Upper lobe of left lung (tissue), 6 donors: ENCODE data around the gene CDK12. TPM values are rescaled to one million over a fixed set of nuclear protein-coding genes. Genes with fewer than 3 reads are reported as not detected.
"Not testable (repeated sequence)": the region's sequence is repeated elsewhere in the genome, so short reads cannot be mapped to it uniquely, and the experiment has no call there.

Experiments used
- ATAC-seq, 2 donors: fragments of 200-7000 bp; cut with Tn5 transposase; one replicate each; pipeline ENCODE4 v1.9.1; 2022; ENCODE audit warnings: mild to moderate bottlenecking in 2 of 2, moderate library complexity in 2 of 2; ENCODE audit not compliant: low FRiP score in 2 of 2
- DNase-seq, 2 donors: peaks; one replicate each; pipeline ENCODE4 v3.0.0-alpha.2; 2019 to 2020
- H3K27ac ChIP-seq, 4 donors: fragments of 200-600 bp; sonication (generic); one replicate each; pipeline ENCODE4 v1.5.1; 2016 to 2019
- H3K27me3 ChIP-seq, 4 donors: fragments of 200-600 bp; sonication (generic); one replicate each; pipeline ENCODE4 v1.5.1; 2017 to 2019
- H3K36me3 ChIP-seq, 4 donors: fragments of 200-600 bp; sonication (generic); one replicate each; pipeline ENCODE4 v1.5.1; 2016 to 2019
- H3K4me1 ChIP-seq, 4 donors: fragments of 200-600 bp; sonication (generic); one replicate each; pipeline ENCODE4 v1.5.1; 2018 to 2019
- H3K4me3 ChIP-seq, 4 donors: fragments of 200-600 bp; sonication (generic); one replicate each; pipeline ENCODE4 v1.5.1; 2017 to 2019; ENCODE audit warnings: mild to moderate bottlenecking in 2 of 4, moderate library complexity in 1 of 4
- H3K9me3 ChIP-seq, 4 donors: fragments of 200-600 bp; sonication (generic); one replicate each; pipeline ENCODE4 v1.5.1; 2018 to 2019
- EP300 ChIP-seq, 4 donors: sonication (generic); formaldehyde crosslinking; IDR thresholded peaks; one replicate each; pipeline ENCODE4 v1.5.1; 2017; ENCODE audit warnings: antibody characterized with exemption in 4 of 4, control low read depth in 2 of 4
- POLR2A ChIP-seq, 4 donors: fragments of 450-650 bp; IDR thresholded peaks; one replicate each; pipeline ENCODE4 v1.5.1; 2016 to 2017; ENCODE audit warnings: antibody characterized with exemption in 4 of 4, mild to moderate bottlenecking in 2 of 4
- POLR2AphosphoS5 ChIP-seq, 2 donors: sonication (generic); formaldehyde crosslinking; IDR thresholded peaks; one replicate each; pipeline ENCODE4 v1.5.1; 2017; ENCODE audit warnings: antibody characterized with exemption in 2 of 2
- WGBS, 2 donors: methylation state at CpG; one replicate each; pipeline ENCODE4 v1.1.5; 2017 to 2018; 5-methylcytosine and 5-hydroxymethylcytosine counted together
- total RNA-seq, 6 donors: library from RNA; depleted of rRNA in 4 of 6; stranded (reverse); fragments of >200 nt in 4 of 6; gene quantifications; one replicate each; pipeline versions ENCODE4 v1.1.0 to v1.2.1, GENCODE V29; 2016 to 2021
- TF ChIP-seq, protein P1 (sequence below), 6 experiments: fragments of 450-650 bp in 4 of 6; fragments of 200-600 bp in 2 of 6; sonication (generic) in 2 of 6; IDR thresholded peaks; one replicate each; pipeline ENCODE4 v1.5.1; 2016 to 2019; ENCODE audit warnings: antibody characterized with exemption in 6 of 6
- donor health status: DM: no; HTN: no; CAD: no; lungs with moderate emphysema.
- donor health status: DM: no; HTN: yes; CAD: no; lungs with severe emphysema.

Gene CDK12
- total RNA-seq, 6 donors from 2014 or later = 41.2 to 111 (median 52.8) TPM

DNA sequence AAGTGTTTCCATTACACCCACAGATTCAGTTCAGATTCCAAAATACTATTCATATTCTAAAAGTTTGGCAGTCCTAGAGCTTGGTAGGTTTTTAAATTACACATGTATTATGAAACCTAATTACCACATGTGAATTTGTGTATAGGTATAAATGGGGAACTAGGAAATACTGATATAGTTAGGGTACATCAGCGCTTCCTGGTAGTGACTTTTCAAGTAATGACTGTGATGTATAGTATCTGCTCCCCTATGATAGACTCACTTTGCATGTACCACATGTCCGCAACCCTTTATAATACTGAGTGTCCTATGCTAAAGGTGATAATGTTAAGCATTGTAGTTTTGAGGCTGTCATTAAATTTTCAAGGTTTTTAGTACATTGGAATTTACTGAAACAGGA, 22.9 kb downstream of the CDK12 start:
- peaks cover 0 to 31% (median 13%) of the 10 kb centered on the region in 4 donors for H3K36me3 ChIP-seq
- no peak for ATAC-seq
- TF ChIP-seq POLR2AphosphoS5 (IDR thresholded peaks at IDR 0.05) (no peak), POLR2A (IDR thresholded peaks at IDR 0.05) (no peak), EP300 (IDR thresholded peaks at IDR 0.05) (no peak)
- TF ChIP-seq, protein P1, sequence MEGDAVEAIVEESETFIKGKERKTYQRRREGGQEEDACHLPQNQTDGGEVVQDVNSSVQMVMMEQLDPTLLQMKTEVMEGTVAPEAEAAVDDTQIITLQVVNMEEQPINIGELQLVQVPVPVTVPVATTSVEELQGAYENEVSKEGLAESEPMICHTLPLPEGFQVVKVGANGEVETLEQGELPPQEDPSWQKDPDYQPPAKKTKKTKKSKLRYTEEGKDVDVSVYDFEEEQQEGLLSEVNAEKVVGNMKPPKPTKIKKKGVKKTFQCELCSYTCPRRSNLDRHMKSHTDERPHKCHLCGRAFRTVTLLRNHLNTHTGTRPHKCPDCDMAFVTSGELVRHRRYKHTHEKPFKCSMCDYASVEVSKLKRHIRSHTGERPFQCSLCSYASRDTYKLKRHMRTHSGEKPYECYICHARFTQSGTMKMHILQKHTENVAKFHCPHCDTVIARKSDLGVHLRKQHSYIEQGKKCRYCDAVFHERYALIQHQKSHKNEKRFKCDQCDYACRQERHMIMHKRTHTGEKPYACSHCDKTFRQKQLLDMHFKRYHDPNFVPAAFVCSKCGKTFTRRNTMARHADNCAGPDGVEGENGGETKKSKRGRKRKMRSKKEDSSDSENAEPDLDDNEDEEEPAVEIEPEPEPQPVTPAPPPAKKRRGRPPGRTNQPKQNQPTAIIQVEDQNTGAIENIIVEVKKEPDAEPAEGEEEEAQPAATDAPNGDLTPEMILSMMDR (IDR thresholded peaks at IDR 0.05) = no peak

DNA sequence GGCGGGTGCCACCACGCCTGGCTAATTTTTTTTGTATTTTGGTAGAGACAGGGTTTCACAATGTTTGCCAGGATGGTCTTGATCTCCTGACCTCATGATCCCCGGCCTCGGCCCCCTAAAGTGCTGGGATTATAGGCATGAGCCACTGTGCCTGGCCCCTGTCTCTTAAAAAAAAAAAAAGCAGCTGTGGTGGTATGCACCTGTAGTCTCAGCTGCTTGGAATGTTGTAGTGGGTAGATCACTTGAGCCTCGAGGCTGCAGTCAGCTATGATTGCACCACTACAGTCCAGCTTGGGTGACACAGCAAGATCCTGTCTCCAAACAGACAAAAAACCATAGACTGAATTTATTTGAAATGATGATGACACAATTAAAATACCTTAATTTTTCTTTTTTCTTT, 24.3 kb downstream of the CDK12 start:
- peak in 1 of 2 donors; percentile 74 for ATAC-seq
- no peaks in the 10 kb centered on the region for H3K9me3 ChIP-seq
- no peaks in the 10 kb centered on the region for H3K27me3 ChIP-seq
- TF ChIP-seq, protein P1 (IDR thresholded peaks at IDR 0.05) = no peak
- TF ChIP-seq POLR2A (IDR thresholded peaks at IDR 0.05) (no peak), POLR2AphosphoS5 (IDR thresholded peaks at IDR 0.05) (no peak), EP300 (IDR thresholded peaks at IDR 0.05) (no peak)
- DNase-seq = peak in 1 of 2 donors; percentile 66
- no peak overlapping the region for H3K27ac ChIP-seq
- H3K4me3 ChIP-seq = no peak overlapping the region
- H3K4me1 ChIP-seq = no peaks in the 10 kb centered on the region
- 78 to 89% methylated on average over 4 to 5 of the region's 5 CpGs for WGBS, 2 donors
- H3K36me3 ChIP-seq = peaks cover 0 to 29% (median 12%) of the 10 kb centered on the region in 4 donors

More for the DNA sequence above, 22.9 kb downstream of the CDK12 start:
- Histone ChIP-seq H3K4me3 (no peak overlapping the region), H3K4me1 (no peaks in the 10 kb centered on the region), H3K9me3 (no peaks in the 10 kb centered on the region), H3K27me3 (no peaks in the 10 kb centered on the region), H3K27ac (no peak overlapping the region)
- 94 to 96% methylated on average over 2 of the region's 2 CpGs for WGBS, 2 donors
- no peak for DNase-seq

DNA sequence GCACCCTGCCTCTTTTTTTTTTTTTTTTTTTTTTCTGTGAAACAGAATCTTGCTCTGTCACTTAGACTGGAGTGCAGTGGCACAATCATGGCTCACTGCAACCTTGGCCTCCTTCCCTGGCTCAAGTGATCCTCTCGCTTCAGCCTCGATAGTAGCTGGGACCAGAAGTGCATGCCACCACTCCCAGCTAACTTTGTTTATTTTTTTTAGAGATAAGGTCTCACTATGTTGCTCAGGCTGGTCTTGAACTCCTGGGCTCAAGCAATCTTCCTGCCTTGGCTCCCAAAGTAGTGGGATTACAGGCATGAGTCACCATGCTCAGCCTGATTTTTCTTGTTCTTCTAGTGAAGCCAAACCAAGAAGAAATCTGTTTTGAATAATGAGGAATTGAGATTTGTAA, 25.0 kb downstream of the CDK12 start:
- TF ChIP-seq POLR2AphosphoS5 (IDR thresholded peaks at IDR 0.05) = no peak
- TF ChIP-seq, protein P1 (IDR thresholded peaks at IDR 0.05) = no peak
- TF ChIP-seq POLR2A (IDR thresholded peaks at IDR 0.05) = no peak
- no peak for TF ChIP-seq EP300 (IDR thresholded peaks at IDR 0.05)
- WGBS, 2 donors = 65 to 68% methylated on average over 2 of the region's 2 CpGs
- H3K27ac ChIP-seq = peak overlapping the region in 1 of 4 donors; percentile 4
- ATAC-seq = no peak
- DNase-seq = peak in 1 of 2 donors; percentile 36
- no peaks in the 10 kb centered on the region for H3K4me1 ChIP-seq
- H3K27me3 ChIP-seq = no peaks in the 10 kb centered on the region
- H3K4me3 ChIP-seq = no peak overlapping the region
- H3K36me3 ChIP-seq = peaks cover 0 to 31% (median 12%) of the 10 kb centered on the region in 4 donors
- H3K9me3 ChIP-seq = no peaks in the 10 kb centered on the region

DNA sequence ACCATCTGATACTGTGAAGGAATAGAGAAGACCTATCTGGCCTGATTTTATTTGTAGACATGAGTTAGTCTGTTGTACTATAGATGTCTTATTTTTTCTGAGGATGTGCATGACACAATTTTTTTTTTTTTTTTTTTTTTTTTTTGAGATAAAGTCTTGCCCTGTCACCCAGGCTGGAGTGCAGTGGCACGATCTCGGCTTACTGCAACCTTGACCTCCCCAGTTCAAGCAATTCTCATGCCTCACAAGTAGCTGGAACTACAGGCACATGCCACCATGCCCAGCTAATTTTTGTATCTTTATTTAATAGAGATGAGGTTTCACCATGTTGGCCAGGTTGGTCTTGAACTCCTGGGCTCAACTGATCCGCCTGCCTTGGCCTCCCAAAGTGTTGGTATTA, 26.2 kb downstream of the CDK12 start:
- not testable (repeated sequence) for H3K27me3 ChIP-seq, DNase-seq, H3K4me3 ChIP-seq, ATAC-seq, H3K27ac ChIP-seq, H3K4me1 ChIP-seq, H3K9me3 ChIP-seq
- peaks cover 3 to 41% (median 18%) of the 10 kb centered on the region in 4 donors for H3K36me3 ChIP-seq
- WGBS, 2 donors = 83 to 93% methylated on average over 3 of the region's 3 CpGs

DNA sequence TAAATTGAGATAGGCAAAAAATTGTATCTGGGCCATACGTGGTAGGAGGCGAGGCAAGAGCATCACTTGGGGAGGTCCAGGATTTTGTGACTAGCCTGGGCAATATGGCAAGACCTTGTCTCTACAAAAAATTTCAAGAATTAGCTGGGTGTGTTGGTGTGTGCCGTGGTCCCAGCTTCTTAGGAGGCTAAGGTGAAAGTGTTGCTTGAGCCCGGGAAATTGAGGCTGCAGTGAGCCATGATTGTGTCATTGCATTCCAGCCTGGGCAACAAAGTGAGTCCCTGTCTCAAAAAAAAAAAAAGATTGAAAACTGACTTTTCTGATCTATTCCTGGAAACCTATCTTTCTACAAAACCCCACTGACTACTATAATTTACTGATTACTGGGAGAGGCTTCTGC, 26.7 kb downstream of the CDK12 start:
- Histone ChIP-seq H3K27ac (no peak overlapping the region), H3K4me3 (no peak overlapping the region), H3K9me3 (no peaks in the 10 kb centered on the region), H3K27me3 (no peaks in the 10 kb centered on the region), H3K4me1 (no peaks in the 10 kb centered on the region), H3K36me3 (peaks cover 6 to 45% (median 21%) of the 10 kb centered on the region in 4 donors)
- 93 to 97% methylated on average over 4 of the region's 4 CpGs for WGBS, 2 donors
- ATAC-seq = no peak
- DNase-seq = no peak
- TF ChIP-seq, protein P1 (IDR thresholded peaks at IDR 0.05) = no peak
- TF ChIP-seq EP300 (IDR thresholded peaks at IDR 0.05) (no peak), POLR2AphosphoS5 (IDR thresholded peaks at IDR 0.05) (no peak), POLR2A (IDR thresholded peaks at IDR 0.05) (no peak)

DNA sequence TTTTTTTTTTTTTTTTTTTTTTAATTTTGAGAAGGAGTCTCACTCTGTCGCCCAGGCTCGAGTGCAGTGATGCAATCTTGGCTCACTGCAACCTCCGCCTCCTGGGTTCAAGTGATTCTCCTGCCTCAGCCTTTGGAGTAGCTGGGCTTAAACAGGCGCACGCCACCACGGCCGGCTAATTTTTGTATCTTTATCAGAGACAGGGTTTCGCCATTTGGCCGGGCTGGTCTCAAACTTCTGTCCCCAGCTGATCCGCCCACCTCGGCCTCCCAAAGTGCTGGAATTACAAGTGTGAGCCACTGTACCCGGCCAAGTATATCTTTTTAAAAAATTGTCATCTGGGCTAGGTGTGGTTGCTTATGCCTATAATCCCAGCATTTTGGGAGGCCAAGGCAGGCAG, 35.6 kb downstream of the CDK12 start:
- H3K9me3 ChIP-seq, H3K27me3 ChIP-seq, H3K4me1 ChIP-seq, ATAC-seq, H3K4me3 ChIP-seq, H3K27ac ChIP-seq: not testable (repeated sequence)
- DNase-seq = peak in 1 of 2 donors; percentile 21
- peaks cover 43 to 94% (median 83%) of the 10 kb centered on the region in 4 donors for H3K36me3 ChIP-seq
- WGBS, 2 donors = 83 to 89% methylated on average over 12 of the region's 12 CpGs
